Naive thymus-derived CD8-positive, alpha-beta T cell (primary cell): Measurements from ENCODE around the gene WASF3. TPM values are rescaled to one million over a fixed set of nuclear protein-coding genes. Genes with fewer than 3 reads are reported as not detected.
"Not testable (repeated sequence)": the region's sequence is repeated elsewhere in the genome, so short reads cannot be mapped to it uniquely, and the experiment has no call there.

Experiments used
- ATAC-seq, 2 donors: fragments of 150-1000 bp; cut with Tn5 transposase in 1 of 2; sonication (Bioruptor Pico), chemical (Tn5 transposase) in 1 of 2; 1 replicate in 1 of 2; 2 replicates in 1 of 2; pipeline ENCODE4 v1.10.0; 2021; ENCODE audit warnings: mild to moderate bottlenecking in 2 of 2, moderate library complexity in 2 of 2
- POLR2A ChIA-PET: fragments of 350-600 bp; sonication (Branson Sonifier 250); formaldehyde crosslinking; loops from one replicate; lab custom pipeline; 2021; ENCODE audit warnings: antibody characterized with exemption; lab: Charles Lee
- DNase-seq, 10 donors: peaks; one replicate each; pipeline versions ENCODE4 v3.0.0 to v3.0.0-alpha.2; 2020 to 2022
- H3K27ac Mint-ChIP-seq, 10 donors: one replicate each; pipeline ENCODE4 v1.8.0; 2020 to 2022; ENCODE audit warnings: mild to moderate bottlenecking in 10 of 10, mixed read lengths in 10 of 10, moderate library complexity in 4 of 10, inconsistent platforms in 1 of 10
- H3K27me3 Mint-ChIP-seq, 5 donors: one replicate each; pipeline ENCODE4 v1.8.0; 2021 to 2022; ENCODE audit warnings: mixed read lengths in 5 of 5
- H3K36me3 Mint-ChIP-seq, 3 donors: one replicate each; pipeline ENCODE4 v1.8.0; 2020 to 2022; ENCODE audit warnings: mixed read lengths in 3 of 3, mild to moderate bottlenecking in 2 of 3, inconsistent platforms in 1 of 3
- H3K4me1 Mint-ChIP-seq, 4 donors: one replicate each; pipeline ENCODE4 v1.8.0; 2021 to 2022; ENCODE audit warnings: mixed read lengths in 4 of 4
- H3K4me3 Mint-ChIP-seq, 10 donors: one replicate each; pipeline ENCODE4 v1.8.0; 2020 to 2022; ENCODE audit warnings: mild to moderate bottlenecking in 10 of 10, mixed read lengths in 10 of 10, moderate library complexity in 6 of 10, inconsistent platforms in 1 of 10
- H3K9me3 Mint-ChIP-seq, 9 donors: one replicate each; pipeline ENCODE4 v1.8.0; 2020 to 2022; ENCODE audit warnings: mixed read lengths in 9 of 9, mild to moderate bottlenecking in 3 of 9, inconsistent platforms in 1 of 9, moderate library complexity in 1 of 9
- polyA plus RNA-seq, 3 donors: library from polyadenylated mRNA; unstranded; fragments of 300-500 nt; fragmentation: Illumina TruSeq; gene quantifications; one replicate each; pipeline ENCODE4 v1.2.3, GENCODE V29; 2021
- total RNA-seq, 8 experiments: library from RNA in 2 of 8; stranded (reverse) in 2 of 8; gene quantifications; one replicate each; pipeline ENCODE4 v1.2.3 and lab custom pipeline; 2021 to 2026

The WASF3 gene
- total and polyA plus RNA-seq, 5 experiments from 2014 or later, result 0.16 TPM; not detected in 3

GRCh38 chr13:26623125-26623524 is 65.6 kb downstream of the WASF3 start:
- POLR2A ChIA-PET, result no interaction called here
- DNase-seq (no peak), ATAC-seq (no peak)
- Mint-ChIP-seq H3K4me3 (no peak overlapping the region), H3K27ac (peak overlapping the region in 1 of 10 donors; percentile 67), H3K36me3 (peaks cover 4 to 21% (median 5%) of the 10 kb centered on the region in 3 donors), H3K9me3 (peaks cover 5 to 26% (median 20%) of the 10 kb centered on the region in 9 donors), H3K27me3 (peaks cover 10 to 37% (median 24%) of the 10 kb centered on the region in 5 donors), H3K4me1 (peaks cover 2 to 14% (median 6%) of the 10 kb centered on the region in 4 donors)

GRCh38 chr13:26624572-26624971 is 67.1 kb downstream of the WASF3 start:
- H3K4me1 Mint-ChIP-seq, result peaks cover 0 to 3% (median 1%) of the 10 kb centered on the region in 4 donors
- H3K27me3 Mint-ChIP-seq, result peaks cover 7 to 26% (median 19%) of the 10 kb centered on the region in 5 donors
- no peak for ATAC-seq
- H3K27ac Mint-ChIP-seq, result no peak overlapping the region
- H3K4me3 Mint-ChIP-seq, result no peak overlapping the region
- H3K9me3 Mint-ChIP-seq, result peaks cover 5 to 26% (median 20%) of the 10 kb centered on the region in 9 donors
- H3K36me3 Mint-ChIP-seq, result peaks cover 4 to 21% (median 5%) of the 10 kb centered on the region in 3 donors
- no peak for DNase-seq
- POLR2A ChIA-PET, result no interaction called here

GRCh38 chr13:26626271-26626670 is 68.8 kb downstream of the WASF3 start:
- Mint-ChIP-seq H3K27me3 (peaks cover 4 to 13% (median 8%) of the 10 kb centered on the region in 5 donors), H3K27ac (no peak overlapping the region), H3K36me3 (peaks cover 4 to 21% (median 5%) of the 10 kb centered on the region in 3 donors), H3K9me3 (peaks cover 5 to 26% (median 20%) of the 10 kb centered on the region in 9 donors), H3K4me1 (no peaks in the 10 kb centered on the region), H3K4me3 (no peak overlapping the region)
- POLR2A ChIA-PET, result no interaction called here
- DNase-seq (no peak), ATAC-seq (no peak)

- H3K4me3 Mint-ChIP-seq, result no peak overlapping the region
- peaks cover 4 to 12% (median 5%) of the 10 kb centered on the region in 3 donors for H3K36me3 Mint-ChIP-seq
- H3K27ac Mint-ChIP-seq, result no peak overlapping the region
- peaks cover 0 to 8% (median 0%) of the 10 kb centered on the region in 5 donors for H3K27me3 Mint-ChIP-seq
- H3K4me1 Mint-ChIP-seq, result no peaks in the 10 kb centered on the region
- H3K9me3 Mint-ChIP-seq, result peaks cover 2 to 20% (median 16%) of the 10 kb centered on the region in 9 donors
- POLR2A ChIA-PET, result no interaction called here
- ATAC-seq (no peak), DNase-seq (no peak)
These were observed 71.2 kb downstream of the WASF3 start for GRCh38 chr13:26628706-26629105.

- ATAC-seq (no peak), DNase-seq (no peak)
- Mint-ChIP-seq H3K9me3 (peaks cover 2 to 14% (median 10%) of the 10 kb centered on the region in 9 donors), H3K4me3 (no peak overlapping the region), H3K36me3 (peaks cover under 1 to 5% (median 4%) of the 10 kb centered on the region in 3 donors), H3K27ac (no peak overlapping the region), H3K27me3 (peaks cover 0 to 14% (median 0%) of the 10 kb centered on the region in 5 donors), H3K4me1 (no peaks in the 10 kb centered on the region)
- POLR2A ChIA-PET, result no interaction called here
These were observed 71.9 kb downstream of the WASF3 start for GRCh38 chr13:26629260-26629825.

GRCh38 chr13:26635634-26636033 is 78.2 kb downstream of the WASF3 start:
- H3K4me3 Mint-ChIP-seq, ATAC-seq, H3K4me1 Mint-ChIP-seq, POLR2A ChIA-PET, H3K36me3 Mint-ChIP-seq, H3K27ac Mint-ChIP-seq, H3K9me3 Mint-ChIP-seq, DNase-seq: not testable (repeated sequence)
- H3K27me3 Mint-ChIP-seq, result peaks cover 2 to 25% (median 14%) of the 10 kb centered on the region in 5 donors

- DNase-seq, H3K4me3 Mint-ChIP-seq, H3K36me3 Mint-ChIP-seq, H3K27ac Mint-ChIP-seq, POLR2A ChIA-PET, H3K9me3 Mint-ChIP-seq, H3K4me1 Mint-ChIP-seq, ATAC-seq: not testable (repeated sequence)
- peaks cover 2 to 25% (median 16%) of the 10 kb centered on the region in 5 donors for H3K27me3 Mint-ChIP-seq
These were observed 78.6 kb downstream of the WASF3 start for GRCh38 chr13:26636073-26636472.

- H3K27ac Mint-ChIP-seq, result no peak overlapping the region
These were observed 89.1 kb downstream of the WASF3 start for GRCh38 chr13:26646603-26647002.

GRCh38 chr13:26651234-26651633 is 93.8 kb downstream of the WASF3 start:
- no peak for ATAC-seq
- no peaks in the 10 kb centered on the region for H3K4me1 Mint-ChIP-seq
- no peak overlapping the region for H3K4me3 Mint-ChIP-seq
- H3K9me3 Mint-ChIP-seq, result peaks cover 3 to 20% (median 15%) of the 10 kb centered on the region in 9 donors
- peaks cover 0 to 14% (median 0%) of the 10 kb centered on the region in 3 donors for H3K36me3 Mint-ChIP-seq
- no peak overlapping the region for H3K27ac Mint-ChIP-seq
- no peak for DNase-seq
- H3K27me3 Mint-ChIP-seq, result peaks cover 3 to 25% (median 10%) of the 10 kb centered on the region in 5 donors
- POLR2A ChIA-PET, result no interaction called here

More at GRCh38 chr13:26646603-26647002, 89.1 kb downstream of the WASF3 start:
- Mint-ChIP-seq H3K9me3 (peaks cover 3 to 16% (median 13%) of the 10 kb centered on the region in 9 donors), H3K4me1 (no peaks in the 10 kb centered on the region), H3K27me3 (peaks cover 7 to 46% (median 13%) of the 10 kb centered on the region in 5 donors), H3K4me3 (no peak overlapping the region), H3K36me3 (peaks cover 0 to 14% (median 0%) of the 10 kb centered on the region in 3 donors)
- DNase-seq (no peak), ATAC-seq (no peak)
- POLR2A ChIA-PET, result no interaction called here

GRCh38 chr13:26653310-26653709 is 95.8 kb downstream of the WASF3 start:
- no peak overlapping the region for H3K4me3 Mint-ChIP-seq
- peaks cover 0 to 14% (median 0%) of the 10 kb centered on the region in 3 donors for H3K36me3 Mint-ChIP-seq
- no peak for DNase-seq
- H3K9me3 Mint-ChIP-seq, result peaks cover 3 to 20% (median 15%) of the 10 kb centered on the region in 9 donors
- no peak overlapping the region for H3K27ac Mint-ChIP-seq
- H3K4me1 Mint-ChIP-seq, result no peaks in the 10 kb centered on the region
- peaks cover 3 to 13% (median 6%) of the 10 kb centered on the region in 5 donors for H3K27me3 Mint-ChIP-seq
- POLR2A ChIA-PET, result no interaction called here
- no peak for ATAC-seq

GRCh38 chr13:26653842-26654241 is 96.4 kb downstream of the WASF3 start:
- no peaks in the 10 kb centered on the region for H3K4me1 Mint-ChIP-seq
- POLR2A ChIA-PET, result no interaction called here
- H3K9me3 Mint-ChIP-seq, result peaks cover 3 to 20% (median 15%) of the 10 kb centered on the region in 9 donors
- ATAC-seq (no peak), DNase-seq (no peak)
- H3K27ac Mint-ChIP-seq, result no peak overlapping the region
- peaks cover 1 to 10% (median 6%) of the 10 kb centered on the region in 5 donors for H3K27me3 Mint-ChIP-seq
- H3K4me3 Mint-ChIP-seq, result no peak overlapping the region
- peaks cover 0 to 14% (median 0%) of the 10 kb centered on the region in 3 donors for H3K36me3 Mint-ChIP-seq

- Mint-ChIP-seq H3K9me3 (peaks cover 0 to 2% (median 0%) of the 10 kb centered on the region in 9 donors), H3K27me3 (peaks cover 0 to 11% (median 7%) of the 10 kb centered on the region in 5 donors), H3K36me3 (no peaks in the 10 kb centered on the region), H3K27ac (no peak overlapping the region), H3K4me1 (no peaks in the 10 kb centered on the region), H3K4me3 (no peak overlapping the region)
- POLR2A ChIA-PET, result no interaction called here
- DNase-seq (no peak), ATAC-seq (no peak)
These were observed 99.4 kb downstream of the WASF3 start for GRCh38 chr13:26656919-26657318.
